Breast epithelium (tissue), 3 donors: ENCODE measurements around the gene FDXACB1.

Experiments
- POLR2A ChIP-seq: fragments of 450-650 bp; IDR thresholded peaks from one replicate; pipeline ENCODE4 v1.6.1; 2016; ENCODE audit warnings: antibody characterized with exemption, mild to moderate bottlenecking, moderate library complexity
- TF ChIP-seq, protein P1 (sequence below), 3 donors: fragments of 450-650 bp; IDR thresholded peaks; one replicate each; pipeline ENCODE4 v1.5.1; 2016 to 2017; ENCODE audit warnings: antibody characterized with exemption in 3 of 3, mild to moderate bottlenecking in 3 of 3, moderate library complexity in 3 of 3

DNA sequence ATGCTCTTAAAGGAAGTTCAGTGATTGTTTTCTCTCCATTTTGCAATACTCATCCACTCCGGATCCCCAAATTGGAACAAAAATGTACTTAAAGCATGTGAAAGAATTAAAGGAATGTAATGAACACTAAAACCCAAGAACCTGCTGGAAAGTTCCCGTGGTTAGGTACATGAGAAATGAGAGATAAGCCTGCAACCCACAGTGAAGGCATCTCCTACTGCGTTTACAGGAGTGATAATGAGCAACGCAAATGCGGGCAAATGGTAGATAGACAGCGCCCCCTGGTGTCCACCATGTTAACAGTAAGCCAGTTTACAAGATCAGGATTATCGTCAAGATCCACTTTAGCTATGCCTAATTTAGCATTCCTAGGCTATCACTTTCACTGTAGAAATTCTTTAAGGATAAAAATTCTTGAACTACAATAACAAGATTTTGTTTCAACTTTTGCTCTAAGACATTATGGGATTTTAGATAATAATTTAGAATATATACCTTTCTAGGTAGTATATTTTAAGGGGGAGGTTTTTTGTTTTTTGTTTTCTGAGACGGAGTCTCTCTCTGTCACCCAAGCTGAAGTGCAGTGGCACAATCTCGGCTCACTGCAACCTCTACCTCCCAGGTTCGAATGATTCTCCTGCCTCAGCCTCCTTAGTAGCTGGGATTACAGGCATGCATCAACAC lies 37.5 kb downstream of the FDXACB1 start:
- TF ChIP-seq, protein P1, sequence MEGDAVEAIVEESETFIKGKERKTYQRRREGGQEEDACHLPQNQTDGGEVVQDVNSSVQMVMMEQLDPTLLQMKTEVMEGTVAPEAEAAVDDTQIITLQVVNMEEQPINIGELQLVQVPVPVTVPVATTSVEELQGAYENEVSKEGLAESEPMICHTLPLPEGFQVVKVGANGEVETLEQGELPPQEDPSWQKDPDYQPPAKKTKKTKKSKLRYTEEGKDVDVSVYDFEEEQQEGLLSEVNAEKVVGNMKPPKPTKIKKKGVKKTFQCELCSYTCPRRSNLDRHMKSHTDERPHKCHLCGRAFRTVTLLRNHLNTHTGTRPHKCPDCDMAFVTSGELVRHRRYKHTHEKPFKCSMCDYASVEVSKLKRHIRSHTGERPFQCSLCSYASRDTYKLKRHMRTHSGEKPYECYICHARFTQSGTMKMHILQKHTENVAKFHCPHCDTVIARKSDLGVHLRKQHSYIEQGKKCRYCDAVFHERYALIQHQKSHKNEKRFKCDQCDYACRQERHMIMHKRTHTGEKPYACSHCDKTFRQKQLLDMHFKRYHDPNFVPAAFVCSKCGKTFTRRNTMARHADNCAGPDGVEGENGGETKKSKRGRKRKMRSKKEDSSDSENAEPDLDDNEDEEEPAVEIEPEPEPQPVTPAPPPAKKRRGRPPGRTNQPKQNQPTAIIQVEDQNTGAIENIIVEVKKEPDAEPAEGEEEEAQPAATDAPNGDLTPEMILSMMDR (IDR thresholded peaks at IDR 0.05) = peak; percentile 90 to 96 (median 92)
- no peak for TF ChIP-seq POLR2A
